HTR-8/SVneo (cell line): Measurements from ENCODE around the gene PRPS1.
"Not testable (repeated sequence)": the region's sequence is repeated elsewhere in the genome, so short reads cannot be mapped to it uniquely, and the experiment has no call there.

Source experiments
- DNase-seq: peaks from one replicate; pipeline ENCODE4 v3.0.0; 2011; ENCODE audit warnings: low spot score, mixed read lengths; ENCODE audit not compliant: insufficient read length
- FAIRE-seq: peaks from 2 replicates; lab custom pipeline; 2011; peaks lifted over from hg19 to GRCh38; lab: Jason Lieb, UNC

The PRPS1 gene

GRCh38 chrX:107628662-107629539 is 591 bp downstream of the PRPS1 start:
- no peak for FAIRE-seq
- no peak for DNase-seq

DNA sequence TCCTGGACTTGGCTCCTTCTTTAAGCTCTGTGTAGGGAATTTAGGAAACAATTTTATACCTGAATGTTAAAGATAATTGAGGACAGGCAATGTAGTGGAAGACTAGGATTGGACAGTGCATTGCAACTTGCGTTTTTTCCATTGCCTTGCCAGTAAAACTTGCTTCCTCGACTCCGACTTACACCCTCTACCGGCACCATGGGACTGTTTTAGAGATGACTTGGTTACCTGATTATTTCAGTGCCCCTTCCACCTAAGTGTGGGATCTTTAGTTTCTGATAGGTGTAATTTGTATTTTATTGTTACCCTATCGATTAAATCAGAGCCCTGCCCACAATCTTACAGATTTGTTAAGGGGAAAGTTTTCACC is 1.2 kb downstream of the PRPS1 start:
- DNase-seq (no peak), FAIRE-seq (no peak)

- DNase-seq = no peak
- no peak for FAIRE-seq
These were observed 1.9 kb downstream of the PRPS1 start for GRCh38 chrX:107630031-107630689.

DNA sequence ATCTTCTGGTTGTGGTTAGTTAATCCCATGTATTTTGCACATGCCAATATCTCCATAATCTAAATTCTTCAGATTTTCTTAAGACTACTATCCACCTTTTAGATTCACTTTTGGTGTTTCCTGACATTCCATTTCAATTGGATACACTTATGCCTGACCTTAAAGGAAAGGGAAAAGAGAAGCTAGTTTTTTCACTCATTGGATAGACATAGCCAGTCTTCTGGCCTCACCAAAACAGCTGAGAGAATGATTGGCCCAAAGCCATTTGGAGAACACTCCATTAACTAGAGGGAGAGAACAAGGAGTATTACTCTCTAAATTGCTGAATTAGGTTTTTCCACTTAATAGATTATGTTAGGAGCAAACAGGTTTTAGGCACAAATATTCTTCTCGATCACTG is 4.0 kb downstream of the PRPS1 start:
- FAIRE-seq (no peak), DNase-seq (no peak)

DNA sequence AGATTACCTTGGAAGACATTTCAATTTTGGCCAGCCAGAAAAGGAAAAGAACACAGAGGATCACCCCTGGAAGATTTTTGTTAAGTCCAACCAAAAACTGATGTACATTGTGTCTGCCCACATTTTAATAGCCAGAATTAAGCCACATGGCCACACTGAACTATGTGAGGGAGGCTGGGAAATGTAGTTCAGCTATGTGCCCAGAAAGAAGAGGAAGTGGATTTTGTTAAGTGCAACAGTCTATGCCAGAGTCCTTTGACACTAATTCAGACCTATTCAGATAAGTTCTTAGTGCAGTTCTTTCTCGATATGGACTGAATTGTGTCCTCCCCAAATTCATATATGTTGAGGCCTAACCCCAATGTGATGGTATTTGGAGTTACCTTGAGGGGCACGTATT is 18.4 kb downstream of the PRPS1 start:
- FAIRE-seq = no peak
- no peak for DNase-seq

GRCh38 chrX:107648332-107648731 is 20.0 kb downstream of the PRPS1 start:
- DNase-seq (no peak), FAIRE-seq (no peak)

DNA sequence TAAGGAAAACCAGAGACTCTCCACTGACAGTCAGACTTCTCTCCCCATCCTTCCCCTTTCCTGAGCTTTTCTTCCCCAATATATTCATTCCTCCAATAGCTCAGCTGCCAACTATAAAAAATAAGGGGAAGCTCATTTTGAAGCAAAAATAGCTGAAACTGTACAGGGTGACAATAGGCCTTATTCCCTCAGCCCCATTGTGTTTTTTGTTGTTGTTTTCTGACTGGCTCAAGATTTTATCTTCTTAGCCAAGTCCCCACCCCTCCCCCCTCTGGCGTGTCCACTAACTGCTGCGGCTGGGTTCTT is 26.2 kb downstream of the PRPS1 start:
- DNase-seq (no peak), FAIRE-seq (no peak)

GRCh38 chrX:107654872-107655761 is 26.8 kb downstream of the PRPS1 start:
- FAIRE-seq = no peak

GRCh38 chrX:107656978-107657377 is 28.7 kb downstream of the PRPS1 start:
- no peak for FAIRE-seq

More at GRCh38 chrX:107654872-107655761, 26.8 kb downstream of the PRPS1 start:
- no peak for DNase-seq

GRCh38 chrX:107658660-107659059 is 30.4 kb downstream of the PRPS1 start:
- no peak for FAIRE-seq
- no peak for DNase-seq

More at GRCh38 chrX:107656978-107657377, 28.7 kb downstream of the PRPS1 start:
- DNase-seq = no peak

DNA sequence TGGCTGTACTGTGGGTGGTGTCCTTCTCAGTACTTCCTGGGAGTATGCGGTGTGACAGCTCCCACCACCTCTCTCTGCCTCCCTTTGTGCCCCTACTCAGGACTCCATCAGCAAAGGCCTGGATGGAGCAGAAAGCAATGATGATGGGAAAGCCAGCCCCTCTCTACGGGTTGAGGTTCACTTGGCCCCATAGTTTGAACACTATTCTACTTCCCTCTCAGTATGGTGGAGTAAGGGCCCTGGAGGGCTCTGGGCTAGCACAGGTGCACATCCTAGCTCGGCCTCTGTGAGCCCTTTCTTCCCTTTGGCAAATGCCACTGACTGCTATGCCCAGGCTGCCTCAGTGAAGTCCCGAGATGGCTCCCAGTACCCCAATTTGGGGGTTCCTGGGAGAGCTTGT is 31.0 kb downstream of the PRPS1 start:
- no peak for FAIRE-seq
- no peak for DNase-seq

DNA sequence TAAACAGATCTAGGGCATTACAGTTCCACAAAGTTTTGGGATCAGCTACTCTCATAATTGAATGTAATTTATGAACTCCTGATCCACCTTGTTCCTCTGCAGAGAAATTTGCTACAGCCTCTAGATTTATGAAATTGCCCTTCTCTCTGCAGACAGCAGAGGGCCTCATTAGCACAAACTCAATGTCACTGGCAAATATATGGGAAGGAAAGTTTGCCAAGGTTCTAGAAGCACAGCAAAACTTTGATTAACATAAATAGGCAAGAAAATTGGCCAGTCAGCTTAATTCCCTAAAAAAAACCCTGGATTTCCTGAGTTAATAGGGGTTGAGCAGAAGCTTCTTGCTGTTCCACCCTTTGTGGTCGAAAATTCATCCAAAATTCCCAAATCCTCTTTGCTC is 31.5 kb downstream of the PRPS1 start:
- FAIRE-seq = no peak

GRCh38 chrX:107662145-107662544 is 33.8 kb downstream of the PRPS1 start:
- DNase-seq (no peak), FAIRE-seq (no peak)

More for the DNA sequence above, 31.5 kb downstream of the PRPS1 start:
- DNase-seq = no peak

DNA sequence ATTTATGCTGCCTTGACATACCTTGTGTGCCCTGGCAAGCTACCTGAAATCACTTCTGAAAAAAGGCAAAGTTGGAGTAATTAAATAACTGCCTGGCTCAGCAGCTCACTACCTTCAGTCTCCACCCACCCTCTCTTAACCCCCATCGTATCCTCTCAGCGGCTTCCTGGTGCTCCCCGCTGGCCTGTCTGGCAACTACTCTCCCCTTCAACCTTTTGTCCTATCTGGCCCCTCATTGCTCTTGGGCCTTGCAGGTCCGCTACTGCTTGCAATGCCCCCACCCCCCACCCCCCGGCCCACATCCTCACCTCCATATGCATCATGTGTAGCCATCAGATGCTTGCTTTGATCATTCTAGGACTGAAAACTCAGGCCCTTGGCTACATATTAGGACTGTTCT is 34.5 kb downstream of the PRPS1 start:
- DNase-seq = no peak
- no peak for FAIRE-seq

- FAIRE-seq (no peak), DNase-seq (no peak)
These were observed 38.6 kb downstream of the PRPS1 start for GRCh38 chrX:107666931-107667330.

GRCh38 chrX:107667426-107667825 is 39.1 kb downstream of the PRPS1 start:
- DNase-seq = no peak
- FAIRE-seq = no peak

- DNase-seq, FAIRE-seq: not testable (repeated sequence)
These were observed 40.4 kb downstream of the PRPS1 start for GRCh38 chrX:107668710-107669109.

- no peak for FAIRE-seq
These were observed 41.0 kb downstream of the PRPS1 start for GRCh38 chrX:107669261-107669660.

DNA sequence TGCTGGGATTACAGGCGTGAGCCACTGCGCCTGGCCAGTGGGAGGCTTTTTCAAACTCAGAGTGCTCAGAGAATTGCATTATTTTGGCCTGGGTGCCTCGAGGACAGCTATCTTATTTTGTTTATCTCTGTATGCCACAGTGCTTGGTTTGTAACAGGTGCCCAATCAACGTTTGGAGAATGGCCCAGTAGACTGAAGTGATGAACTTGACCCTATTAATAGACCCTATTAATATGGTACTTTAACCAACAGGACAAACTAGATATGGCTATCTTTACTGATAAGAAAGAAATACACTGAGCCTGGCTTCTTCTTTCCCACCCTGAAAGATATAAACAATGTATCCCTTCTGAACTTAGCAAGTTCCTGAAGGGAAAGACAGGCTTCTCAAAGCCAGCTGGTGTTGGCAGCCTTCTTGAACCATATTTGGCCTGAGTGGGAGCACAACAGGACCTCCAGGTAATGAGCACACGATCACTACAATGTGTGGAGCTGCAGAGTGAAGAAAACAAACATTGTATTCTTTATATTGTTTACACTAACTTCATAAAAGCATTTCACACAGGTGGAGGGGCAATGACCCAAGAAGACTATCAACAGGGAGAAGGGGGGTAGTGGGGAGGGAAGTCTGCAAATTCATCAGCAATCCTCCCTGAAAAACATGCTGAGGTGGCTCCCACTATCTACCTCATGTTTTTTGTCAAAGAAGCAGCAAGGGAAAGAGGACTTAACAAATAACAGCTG is 41.7 kb downstream of the PRPS1 start:
- DNase-seq = no peak
- FAIRE-seq = no peak

More at GRCh38 chrX:107669261-107669660, 41.0 kb downstream of the PRPS1 start:
- no peak for DNase-seq

DNA sequence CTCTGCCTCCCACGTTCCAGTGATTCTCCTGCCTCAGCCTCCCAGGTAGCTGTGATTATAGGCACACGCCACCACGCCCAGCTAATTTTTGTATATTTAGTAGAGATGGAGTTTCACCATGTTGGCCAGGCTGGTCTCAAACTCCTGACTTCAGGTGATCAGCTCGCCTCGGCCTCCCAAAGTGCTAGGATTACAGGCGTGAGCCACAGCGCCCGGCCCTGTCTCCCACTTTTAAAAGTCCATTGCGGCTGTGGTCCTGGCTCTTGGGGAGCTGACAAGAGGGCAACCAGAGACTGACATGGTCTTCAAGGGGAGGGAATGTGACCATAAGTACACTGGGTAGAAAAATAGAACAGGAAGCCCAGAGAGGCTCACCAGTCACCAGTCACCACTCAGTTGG is 42.9 kb downstream of the PRPS1 start:
- not testable (repeated sequence) for FAIRE-seq, DNase-seq
